Kidney (tissue), 14 donors: ENCODE measurements around the gene OR6N1. TPM values are rescaled to one million over a fixed set of nuclear protein-coding genes. Genes with fewer than 3 reads are reported as not detected.

Experiments used
- DNase-seq, 5 donors: peaks; one replicate each; pipeline ENCODE4 v3.0.0-alpha.2; 2013 to 2020
- FAIRE-seq: peaks from 2 replicates; lab custom pipeline; 2012; peaks lifted over from hg19 to GRCh38; lab: Jason Lieb, UNC
- H3K27ac ChIP-seq, 2 donors: one replicate each; pipeline ENCODE4 v1.7.0; 2013; ENCODE audit warnings: low read depth in 2 of 2, low read length in 2 of 2, inconsistent platforms in 1 of 2
- H3K27me3 ChIP-seq: one replicate; pipeline ENCODE4 v1.7.1; 2013; ENCODE audit warnings: low read length, inconsistent platforms; ENCODE audit not compliant: control insufficient read depth, insufficient read depth
- H3K36me3 ChIP-seq, 3 donors: one replicate each; pipeline versions ENCODE4 v1.7.0 to v1.7.1; 2013; ENCODE audit warnings: low read length in 3 of 3, control low read depth in 1 of 3, inconsistent platforms in 1 of 3; ENCODE audit not compliant: insufficient read depth in 3 of 3, control insufficient read depth in 2 of 3
- H3K4me1 ChIP-seq, 3 donors: one replicate each; pipeline versions ENCODE4 v1.7.0 to v1.7.1; 2013; ENCODE audit warnings: low read length in 3 of 3, inconsistent platforms in 1 of 3, low read depth in 1 of 3; ENCODE audit not compliant: control insufficient read depth in 2 of 3, insufficient read depth in 2 of 3
- H3K4me3 ChIP-seq, 3 donors: one replicate each; pipeline versions ENCODE4 v1.7.0 to v1.8.1; 2013; ENCODE audit warnings: low read length in 3 of 3, control low read depth in 1 of 3, inconsistent platforms in 1 of 3
- H3K9ac ChIP-seq, 3 donors: one replicate each; pipeline versions ENCODE4 v1.7.0 to v1.7.1; 2013; ENCODE audit warnings: low read length in 3 of 3, control low read depth in 1 of 3, inconsistent platforms in 1 of 3
- H3K9me3 ChIP-seq, 3 donors: one replicate each; pipeline versions ENCODE4 v1.7.0 to v1.7.1; 2013; ENCODE audit warnings: low read length in 3 of 3, control low read depth in 1 of 3, inconsistent platforms in 1 of 3; ENCODE audit not compliant: control insufficient read depth in 2 of 3, insufficient read depth in 1 of 3
- intact Hi-C: fragments of 100-400 bp; cut with DNase I; formaldehyde crosslinking; loops from one replicate; pipeline ENCODE4 v1.11.1; 2022
- polyA plus RNA-seq: library from polyadenylated mRNA; stranded (reverse); fragments of 350-450 nt; fragmentation: Illumina TruSeq; extraction: RNeasy Lipid Tissue Mini Kit (QIAGEN cat#74804); gene quantifications from one replicate; pipeline ENCODE4 v1.2.3, GENCODE V29; 2014; ENCODE audit warnings: low read depth, low replicate concordance; ENCODE audit not compliant: insufficient read depth
- total RNA-seq: library from RNA; stranded (reverse); fragmentation: NEBNext Ultra II Directional; extraction: Animal tissue kit (Norgen Biotek cat#: 25700); gene quantifications from one replicate; pipeline ENCODE4 v1.2.1, GENCODE V29; 2021
- TF ChIP-seq, protein P1 (sequence below): IDR thresholded peaks from 3 replicates; pipeline ENCODE4 v1.5.1; 2012; ENCODE audit warnings: mild to moderate bottlenecking, moderate library complexity, borderline replicate concordance; ENCODE audit not compliant: insufficient read depth; ENCODE audit errors: extremely low read depth
- donor health status: control.
- donor health status: control.
- donor health status: control.
- donor health status: control.
- donor health status: control.
- donor health status: DM: yes; HTN: yes; CAD: no.
- donor health status: Normal renal cell carcinoma (clear cell type).

The OR6N1 gene
- total and polyA plus RNA-seq, 2 donors from 2014 or later, result not detected

GRCh38 chr1:158806916-158807536 is 35.0 kb upstream of the OR6N1 start:
- DNase-seq, result no peak
- intact Hi-C loops, result no loop called here
- Histone ChIP-seq H3K9ac (no peak overlapping the region), H3K36me3 (no peaks in the 10 kb centered on the region), H3K4me1 (no peaks in the 10 kb centered on the region), H3K27me3 (no peaks in the 10 kb centered on the region), H3K27ac (no peak overlapping the region), H3K9me3 (no peaks in the 10 kb centered on the region), H3K4me3 (no peak overlapping the region)
- no peak for FAIRE-seq
- TF ChIP-seq, protein P1, sequence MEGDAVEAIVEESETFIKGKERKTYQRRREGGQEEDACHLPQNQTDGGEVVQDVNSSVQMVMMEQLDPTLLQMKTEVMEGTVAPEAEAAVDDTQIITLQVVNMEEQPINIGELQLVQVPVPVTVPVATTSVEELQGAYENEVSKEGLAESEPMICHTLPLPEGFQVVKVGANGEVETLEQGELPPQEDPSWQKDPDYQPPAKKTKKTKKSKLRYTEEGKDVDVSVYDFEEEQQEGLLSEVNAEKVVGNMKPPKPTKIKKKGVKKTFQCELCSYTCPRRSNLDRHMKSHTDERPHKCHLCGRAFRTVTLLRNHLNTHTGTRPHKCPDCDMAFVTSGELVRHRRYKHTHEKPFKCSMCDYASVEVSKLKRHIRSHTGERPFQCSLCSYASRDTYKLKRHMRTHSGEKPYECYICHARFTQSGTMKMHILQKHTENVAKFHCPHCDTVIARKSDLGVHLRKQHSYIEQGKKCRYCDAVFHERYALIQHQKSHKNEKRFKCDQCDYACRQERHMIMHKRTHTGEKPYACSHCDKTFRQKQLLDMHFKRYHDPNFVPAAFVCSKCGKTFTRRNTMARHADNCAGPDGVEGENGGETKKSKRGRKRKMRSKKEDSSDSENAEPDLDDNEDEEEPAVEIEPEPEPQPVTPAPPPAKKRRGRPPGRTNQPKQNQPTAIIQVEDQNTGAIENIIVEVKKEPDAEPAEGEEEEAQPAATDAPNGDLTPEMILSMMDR, result no peak

DNA sequence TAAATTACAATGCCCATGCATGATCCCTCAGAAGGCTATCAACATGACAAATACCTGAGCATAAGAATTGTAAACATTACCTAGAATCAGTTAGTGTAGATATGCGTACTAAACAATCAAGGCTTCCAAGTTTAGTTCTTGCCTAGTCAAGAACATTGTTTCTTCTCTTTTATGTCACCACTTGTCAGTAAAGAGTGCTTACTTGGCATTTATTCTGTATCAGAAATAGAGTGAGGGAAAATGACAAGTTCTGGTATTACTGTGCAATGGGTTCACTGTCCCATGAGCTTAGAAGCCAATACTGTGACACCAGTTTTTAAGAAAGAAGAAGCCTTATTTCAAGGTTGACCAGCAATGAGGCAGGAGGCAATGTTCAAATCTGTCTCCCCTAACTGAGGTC is 31.7 kb upstream of the OR6N1 start:
- TF ChIP-seq, protein P1, result no peak
- H3K9me3 ChIP-seq, result no peaks in the 10 kb centered on the region
- FAIRE-seq (no peak), DNase-seq (no peak)
- intact Hi-C loops, result no loop called here
- no peaks in the 10 kb centered on the region for H3K27me3 ChIP-seq
- H3K27ac ChIP-seq, result no peak overlapping the region
- no peaks in the 10 kb centered on the region for H3K4me1 ChIP-seq
- H3K9ac ChIP-seq, result no peak overlapping the region
- H3K36me3 ChIP-seq, result no peaks in the 10 kb centered on the region
- H3K4me3 ChIP-seq, result no peak overlapping the region

GRCh38 chr1:158801396-158801795 is 29.4 kb upstream of the OR6N1 start:
- H3K4me3 ChIP-seq, result no peak overlapping the region
- H3K36me3 ChIP-seq, result no peaks in the 10 kb centered on the region
- no peaks in the 10 kb centered on the region for H3K4me1 ChIP-seq
- DNase-seq (no peak), FAIRE-seq (no peak)
- TF ChIP-seq, protein P1, result no peak
- H3K27ac ChIP-seq, result no peak overlapping the region
- no peak overlapping the region for H3K9ac ChIP-seq
- H3K9me3 ChIP-seq, result no peaks in the 10 kb centered on the region
- no peaks in the 10 kb centered on the region for H3K27me3 ChIP-seq
- intact Hi-C loops, result no loop called here

DNA sequence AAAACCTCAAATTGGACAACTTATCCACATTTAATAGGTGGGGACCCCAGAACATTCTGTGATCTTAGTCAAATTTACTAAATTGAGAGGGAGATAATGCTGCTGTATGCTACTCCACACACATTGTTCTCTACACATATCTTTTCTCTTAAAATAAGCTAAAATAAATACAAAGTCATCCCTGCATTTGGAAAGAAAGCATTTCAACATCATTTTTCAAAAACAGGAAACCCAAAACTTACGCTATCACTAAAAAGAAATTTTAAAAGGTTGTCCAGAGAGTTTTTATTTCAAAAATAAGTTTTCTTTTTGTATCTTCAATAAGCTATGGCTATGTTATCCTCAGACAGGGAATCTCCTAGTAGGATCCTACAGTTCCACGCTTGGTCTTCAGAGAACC is 28.5 kb upstream of the OR6N1 start:
- no peak for DNase-seq
- no peak for FAIRE-seq
- TF ChIP-seq, protein P1, result no peak
- no peaks in the 10 kb centered on the region for H3K4me1 ChIP-seq
- no peak overlapping the region for H3K4me3 ChIP-seq
- no peaks in the 10 kb centered on the region for H3K36me3 ChIP-seq
- no peak overlapping the region for H3K9ac ChIP-seq
- no peaks in the 10 kb centered on the region for H3K27me3 ChIP-seq
- H3K9me3 ChIP-seq, result no peaks in the 10 kb centered on the region
- no peak overlapping the region for H3K27ac ChIP-seq
- intact Hi-C loops, result no loop called here
